HG03520 (cell line): ENCODE results near the gene SNX13.

Experiments used
- ATAC-seq: cut with Tn5 transposase; IDR thresholded peaks from one replicate; pipeline ENCODE4 v1.9.1; 2021; ENCODE audit warnings: mild to moderate bottlenecking, moderate library complexity; ENCODE audit not compliant: unreplicated experiment

SNX13 gene, protein sequence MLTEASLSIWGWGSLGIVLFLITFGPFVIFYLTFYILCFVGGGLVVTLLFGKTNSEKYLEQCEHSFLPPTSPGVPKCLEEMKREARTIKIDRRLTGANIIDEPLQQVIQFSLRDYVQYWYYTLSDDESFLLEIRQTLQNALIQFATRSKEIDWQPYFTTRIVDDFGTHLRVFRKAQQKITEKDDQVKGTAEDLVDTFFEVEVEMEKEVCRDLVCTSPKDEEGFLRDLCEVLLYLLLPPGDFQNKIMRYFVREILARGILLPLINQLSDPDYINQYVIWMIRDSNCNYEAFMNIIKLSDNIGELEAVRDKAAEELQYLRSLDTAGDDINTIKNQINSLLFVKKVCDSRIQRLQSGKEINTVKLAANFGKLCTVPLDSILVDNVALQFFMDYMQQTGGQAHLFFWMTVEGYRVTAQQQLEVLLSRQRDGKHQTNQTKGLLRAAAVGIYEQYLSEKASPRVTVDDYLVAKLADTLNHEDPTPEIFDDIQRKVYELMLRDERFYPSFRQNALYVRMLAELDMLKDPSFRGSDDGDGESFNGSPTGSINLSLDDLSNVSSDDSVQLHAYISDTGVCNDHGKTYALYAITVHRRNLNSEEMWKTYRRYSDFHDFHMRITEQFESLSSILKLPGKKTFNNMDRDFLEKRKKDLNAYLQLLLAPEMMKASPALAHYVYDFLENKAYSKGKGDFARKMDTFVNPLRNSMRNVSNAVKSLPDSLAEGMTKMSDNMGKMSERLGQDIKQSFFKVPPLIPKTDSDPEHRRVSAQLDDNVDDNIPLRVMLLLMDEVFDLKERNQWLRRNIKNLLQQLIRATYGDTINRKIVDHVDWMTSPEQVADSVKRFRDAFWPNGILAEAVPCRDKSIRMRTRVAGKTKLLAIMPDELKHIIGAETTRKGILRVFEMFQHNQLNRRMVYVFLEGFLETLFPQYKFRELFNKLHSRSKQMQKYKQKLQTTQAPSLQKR

DNA sequence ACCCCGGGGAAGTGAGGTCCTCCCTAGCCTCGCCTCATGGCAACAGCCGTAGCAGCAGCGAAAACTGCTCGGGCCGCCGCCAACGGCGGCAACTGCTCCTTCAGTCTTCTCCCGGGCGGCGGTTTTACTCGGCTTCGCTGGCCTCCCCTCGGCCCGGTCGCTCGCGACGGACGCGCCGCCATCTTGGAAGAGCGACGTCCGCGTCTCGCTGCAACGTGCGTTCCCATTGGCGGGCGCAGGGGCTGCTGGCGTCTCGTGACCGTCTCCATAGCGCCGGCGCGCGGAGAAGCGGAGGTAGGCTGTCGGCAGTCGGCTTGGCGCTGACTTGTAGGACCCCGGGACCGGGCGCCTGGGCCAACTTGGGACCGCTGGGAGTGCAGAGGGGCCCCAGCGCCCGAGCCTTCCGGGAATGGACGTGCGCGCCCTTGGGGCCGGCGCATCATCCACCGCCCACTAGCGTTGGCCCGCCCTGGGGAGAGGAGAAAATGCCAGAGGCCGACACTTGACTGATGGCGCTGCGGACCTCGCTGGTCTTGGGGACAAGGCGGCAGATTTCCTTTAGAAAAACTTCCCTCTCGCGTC is at the start of gene SNX13:
TSS of gene SNX13 (minus strand) at position 193 of the 582 bp plus-strand sequence. CDS start 199 bp downstream, outside the sequence.
- peak; percentile 94 for ATAC-seq

DNA sequence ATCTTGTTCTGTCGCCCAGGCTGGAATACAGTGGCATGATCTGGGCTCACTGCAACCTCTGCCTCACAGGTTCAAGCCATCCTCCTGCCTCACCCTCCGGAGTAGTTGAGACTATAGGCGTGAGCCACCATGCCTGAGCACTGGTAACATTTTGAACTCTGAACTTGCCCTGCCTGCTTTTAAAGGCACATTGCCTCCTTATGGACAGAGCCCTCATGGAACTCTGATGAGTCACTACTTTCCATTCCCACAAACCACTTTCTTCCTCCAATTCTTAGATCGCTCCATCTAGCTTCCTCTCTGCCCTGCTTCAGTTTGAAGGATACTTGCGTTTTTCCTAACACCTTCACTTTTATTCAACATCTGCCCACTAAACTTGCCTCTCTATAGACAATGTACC is 49.3 kb upstream of the SNX13 start:
- ATAC-seq, result no peak

DNA sequence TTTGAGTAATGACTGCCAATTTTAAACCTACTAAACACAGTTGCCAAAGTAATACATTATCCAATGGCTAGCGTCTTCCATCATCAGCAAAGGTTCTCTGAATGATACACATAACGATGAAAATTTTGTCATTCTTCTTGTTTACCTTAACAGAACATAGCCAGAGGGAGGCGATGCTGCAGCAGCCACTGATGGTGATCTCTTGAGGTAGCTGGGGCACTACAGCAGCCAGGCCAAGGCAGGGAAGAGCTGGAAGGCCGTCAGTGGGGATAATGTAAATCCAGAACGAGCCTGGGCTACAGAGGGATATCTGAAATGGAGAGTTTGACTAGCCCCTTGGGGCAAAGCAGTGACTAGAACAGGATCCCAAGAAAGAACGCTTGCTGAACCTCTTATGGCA is 48.6 kb upstream of the SNX13 start:
- no peak for ATAC-seq

DNA sequence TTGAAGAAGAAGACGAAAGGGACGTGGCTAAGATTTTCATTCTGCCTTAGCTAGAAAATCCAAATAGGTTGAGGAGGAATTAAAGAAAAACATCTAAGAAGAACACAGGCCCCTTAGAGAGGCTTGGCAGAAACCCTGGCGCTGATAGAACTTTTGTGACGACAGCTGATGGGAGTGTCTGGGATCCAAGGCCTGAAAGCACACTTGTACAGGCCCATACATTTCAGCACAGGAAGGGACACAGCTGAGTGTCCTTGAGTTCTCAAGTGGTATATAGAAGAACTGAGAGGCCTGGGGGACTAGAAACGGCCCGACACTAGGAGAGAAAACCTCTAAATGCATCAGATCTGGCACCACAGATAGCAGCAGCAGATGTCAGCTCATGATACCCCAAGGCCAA is 47.8 kb upstream of the SNX13 start:
- no peak for ATAC-seq

DNA sequence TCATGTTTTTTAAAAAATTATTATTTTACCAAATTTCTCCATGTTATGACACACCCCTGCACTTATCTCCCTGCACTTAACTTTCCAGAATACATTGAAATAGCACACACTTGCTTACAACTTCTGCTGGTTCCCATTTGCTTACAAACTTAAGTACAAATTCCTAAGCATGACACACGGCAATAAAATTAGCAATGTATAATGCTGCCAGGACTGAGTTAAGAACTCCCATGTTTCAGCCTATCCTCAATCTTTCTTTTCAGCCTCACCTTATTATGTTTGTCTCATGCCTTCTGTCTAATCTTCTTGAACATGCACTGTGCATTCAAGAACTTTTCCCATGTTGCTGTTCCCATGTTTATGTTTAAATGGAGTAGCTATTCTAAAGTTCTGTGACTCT is 46.6 kb upstream of the SNX13 start:
- ATAC-seq, result no peak

DNA sequence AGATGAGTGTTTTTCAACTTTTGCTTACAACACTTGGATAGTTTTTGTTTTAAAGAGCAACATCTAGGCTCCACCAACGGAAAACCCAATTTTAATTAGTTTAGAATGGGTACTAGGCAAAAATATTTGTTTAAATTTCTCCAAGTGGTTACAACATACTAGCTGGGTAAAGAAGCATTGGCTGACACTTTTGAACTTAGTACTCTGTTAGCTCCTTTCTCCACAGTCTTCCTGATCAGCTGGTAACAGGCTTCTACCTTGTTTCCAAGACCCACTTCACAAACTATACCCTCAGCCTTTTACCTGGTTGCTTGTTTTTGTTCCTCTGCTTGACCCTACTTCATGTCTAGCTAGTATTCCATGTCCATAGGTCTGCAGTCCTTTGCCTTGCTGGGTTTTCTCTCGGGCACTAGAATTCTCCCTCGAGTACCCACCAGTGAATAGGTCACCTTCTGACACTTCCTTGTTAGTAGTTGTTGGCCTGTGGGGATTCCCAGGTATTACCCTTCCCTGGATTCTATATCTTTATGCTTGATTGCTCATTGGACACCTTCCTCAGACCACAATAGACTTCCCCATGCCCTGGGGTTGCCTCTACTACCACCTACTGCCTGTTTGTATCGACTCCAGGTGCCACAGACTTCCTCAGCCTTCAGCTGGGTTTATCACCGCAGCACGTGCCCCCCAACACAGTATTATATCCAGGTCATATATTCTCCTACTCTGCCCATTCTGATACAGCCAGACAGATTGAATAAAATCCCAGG is 45.4 kb upstream of the SNX13 start:
- ATAC-seq, result no peak

DNA sequence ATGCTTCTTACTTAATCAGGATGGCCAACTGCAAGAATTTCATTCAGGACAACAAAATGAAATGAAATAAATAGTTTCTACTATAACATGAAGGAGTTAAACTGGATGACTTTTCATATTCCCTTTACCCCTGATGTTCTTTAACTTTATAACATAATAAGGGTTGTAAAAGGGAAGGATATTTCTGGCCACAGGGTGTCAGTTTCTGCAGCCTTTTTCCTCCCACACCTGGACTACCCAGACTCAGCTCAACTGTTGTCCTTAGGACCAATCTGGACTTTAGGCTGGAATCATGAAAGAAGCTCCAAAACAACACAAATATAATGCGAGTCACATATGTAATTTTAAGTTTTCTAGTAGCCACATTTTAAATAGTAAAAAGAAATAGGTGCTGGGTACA is 44.0 kb upstream of the SNX13 start:
- no peak for ATAC-seq

DNA sequence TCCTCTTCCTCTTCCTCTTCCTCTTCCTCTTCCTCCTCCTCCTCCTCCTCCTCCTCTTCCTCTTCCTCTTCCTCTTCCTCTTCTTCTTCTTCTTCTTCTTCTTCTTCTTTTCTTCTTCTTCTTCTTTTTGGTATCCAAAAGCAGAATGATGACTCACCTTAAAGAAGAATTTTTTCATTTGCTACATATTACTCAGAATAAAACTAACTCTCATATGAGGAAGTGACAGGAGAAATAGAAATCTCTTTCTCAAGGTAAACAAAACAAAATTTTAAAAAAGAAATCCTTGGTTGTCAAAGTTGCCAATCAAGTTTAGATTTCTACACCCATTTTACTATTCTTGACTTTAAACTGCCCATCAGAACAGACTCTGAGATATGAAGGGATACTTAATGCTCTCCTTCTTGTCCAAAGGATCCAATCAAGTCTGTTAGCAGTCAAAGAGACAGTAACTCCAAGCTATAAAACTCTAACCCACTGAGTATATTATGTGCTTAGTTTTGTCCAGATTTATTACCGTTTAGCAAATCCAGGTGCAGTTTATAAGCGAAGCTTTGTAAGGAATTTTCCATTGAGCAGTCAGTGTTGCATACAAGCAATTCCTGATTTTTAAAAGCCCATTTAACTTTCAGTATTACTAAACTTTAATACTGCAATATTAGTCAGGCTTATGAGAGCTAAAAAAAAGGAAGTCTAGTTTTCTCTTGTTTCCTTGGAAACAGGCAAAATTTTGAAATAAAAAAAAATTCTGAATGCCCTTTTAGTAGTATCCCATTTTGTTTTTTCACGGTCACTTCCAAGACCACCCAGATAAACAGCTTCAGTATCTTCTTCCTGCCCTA is 43.1 kb upstream of the SNX13 start:
- no peak for ATAC-seq

DNA sequence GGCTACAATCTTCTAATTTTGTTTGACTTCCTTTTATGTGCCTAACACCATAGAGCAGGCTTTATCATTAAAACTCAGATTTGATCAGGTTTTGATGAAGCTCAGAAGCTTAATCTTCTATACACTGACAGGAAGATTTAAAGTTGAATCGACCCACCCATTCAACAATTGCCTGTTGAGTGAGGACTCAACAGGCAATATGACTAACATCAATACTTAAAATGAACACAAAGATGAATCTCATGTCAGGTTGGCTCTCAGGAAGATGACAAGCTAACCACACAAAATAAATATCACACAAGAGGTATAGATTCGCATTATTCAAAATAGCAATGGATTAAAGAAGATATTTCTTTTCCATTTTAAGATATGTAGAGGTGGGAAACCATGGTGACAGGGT is 36.7 kb upstream of the SNX13 start:
- ATAC-seq, result no peak

DNA sequence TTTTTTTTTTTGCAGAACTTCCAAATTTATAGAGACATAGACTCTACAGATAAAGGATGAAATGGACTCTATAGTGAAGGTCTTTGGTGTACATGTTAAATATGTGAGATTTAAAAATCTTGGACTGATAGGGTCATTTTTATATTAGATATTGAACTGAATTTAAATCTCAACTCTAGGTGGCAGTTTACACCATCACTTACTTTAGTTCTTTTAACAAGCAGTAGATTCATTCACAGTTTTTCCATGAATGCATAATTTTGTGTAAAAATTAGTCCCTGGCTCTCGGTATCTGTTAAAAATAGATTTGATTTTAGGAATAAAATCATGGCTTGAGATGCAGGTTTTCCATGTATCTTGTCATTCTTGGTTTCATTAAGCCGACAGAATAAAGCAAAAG is 31.1 kb upstream of the SNX13 start:
- ATAC-seq, result no peak

DNA sequence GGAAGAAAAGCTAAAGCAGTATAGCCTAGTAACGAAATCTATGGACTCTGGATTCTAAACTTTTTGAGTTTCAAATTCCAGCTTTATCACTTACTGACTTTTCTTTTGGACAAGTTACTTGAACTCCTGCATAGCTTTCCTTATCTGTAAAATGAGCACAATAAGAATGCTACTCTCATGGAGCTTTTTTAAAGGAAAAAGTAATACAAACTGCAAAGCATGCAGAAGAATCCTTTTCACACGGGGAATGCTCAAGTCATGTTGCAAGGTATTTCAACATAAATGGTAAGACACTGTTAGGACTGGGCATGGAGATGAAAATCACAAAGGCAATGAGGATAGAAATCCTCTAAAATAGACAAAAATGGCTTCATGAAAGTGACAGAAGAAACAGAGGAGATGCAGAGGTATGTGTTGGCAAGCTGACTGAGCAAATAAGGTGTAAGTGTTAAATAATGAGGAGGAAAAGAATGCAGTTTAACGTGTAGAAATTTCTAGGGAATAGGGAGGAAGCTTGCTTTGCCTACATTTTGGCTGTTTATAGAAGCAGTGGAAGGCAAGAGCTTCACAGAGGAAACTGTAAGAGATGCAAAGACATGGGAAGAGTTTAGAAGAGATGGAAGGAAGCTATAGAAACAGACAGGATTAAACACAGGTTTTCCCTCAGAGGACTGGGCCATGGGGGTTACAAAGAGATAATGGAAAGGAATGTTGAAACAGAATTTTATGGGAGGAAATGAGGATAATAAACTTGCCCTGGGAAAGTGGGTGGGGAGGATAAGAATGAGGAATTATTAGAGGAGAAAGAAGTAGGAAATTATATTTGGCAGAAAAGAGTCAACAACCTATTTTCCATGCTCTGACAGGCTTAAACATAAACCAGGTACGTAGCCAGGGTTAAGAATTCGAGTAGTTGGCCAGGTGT is 28.8 kb upstream of the SNX13 start:
- ATAC-seq, result no peak

DNA sequence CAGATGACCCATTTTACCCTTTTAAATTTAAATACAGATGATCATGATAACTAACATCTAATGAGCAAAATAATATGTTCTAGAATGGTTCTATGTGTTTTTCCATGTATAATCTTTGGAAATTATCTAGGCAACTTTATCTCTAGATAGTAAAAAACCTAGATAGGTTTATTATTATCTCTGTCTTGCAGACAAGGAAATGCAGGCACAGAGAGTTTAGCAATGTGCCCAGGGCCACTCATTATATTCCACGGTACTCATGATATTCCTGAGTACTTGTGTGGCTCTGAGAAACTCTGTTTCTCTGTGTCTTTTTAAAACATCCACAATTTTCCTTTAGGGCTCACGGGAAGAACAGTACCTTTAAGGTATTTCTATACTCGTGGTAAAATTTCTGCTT is 26.4 kb upstream of the SNX13 start:
- ATAC-seq, result no peak

DNA sequence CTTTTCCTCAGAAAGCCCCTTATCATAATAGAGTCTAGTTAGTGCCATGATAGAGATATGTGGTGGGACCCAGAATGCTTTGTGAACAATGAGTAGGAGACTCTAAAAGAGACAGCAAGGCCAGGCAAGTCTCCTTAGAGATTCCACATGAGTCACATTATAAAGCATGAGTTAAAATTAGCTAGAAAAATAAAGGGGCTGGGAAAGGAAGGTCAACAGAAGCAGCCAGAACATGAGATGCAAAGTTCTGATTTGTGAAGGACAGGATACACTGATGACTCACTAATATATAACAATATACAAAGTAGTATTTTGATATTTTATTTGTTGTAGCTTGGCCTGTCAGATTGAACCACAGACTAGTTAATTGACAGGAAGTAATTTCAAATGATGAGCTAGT is 25.3 kb upstream of the SNX13 start:
- no peak for ATAC-seq

DNA sequence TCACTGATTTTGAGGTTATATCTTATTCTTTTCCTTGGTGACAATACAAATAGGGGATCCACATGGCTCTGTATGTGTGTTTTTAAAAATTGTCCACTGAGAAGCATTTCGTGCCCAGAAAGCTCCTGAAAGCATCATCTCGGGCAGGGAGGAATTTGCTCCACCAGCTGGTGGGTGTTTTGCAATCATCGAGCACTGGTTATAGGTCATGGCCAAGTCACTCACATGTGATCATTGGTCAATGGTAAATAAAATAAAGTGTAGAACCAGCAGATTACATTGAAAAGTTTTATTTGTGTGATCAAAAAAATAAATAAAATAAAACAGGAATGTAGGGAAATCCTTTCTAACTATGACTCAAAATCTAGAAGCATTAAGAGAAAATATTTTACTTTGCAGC is 23.0 kb upstream of the SNX13 start:
- no peak for ATAC-seq

DNA sequence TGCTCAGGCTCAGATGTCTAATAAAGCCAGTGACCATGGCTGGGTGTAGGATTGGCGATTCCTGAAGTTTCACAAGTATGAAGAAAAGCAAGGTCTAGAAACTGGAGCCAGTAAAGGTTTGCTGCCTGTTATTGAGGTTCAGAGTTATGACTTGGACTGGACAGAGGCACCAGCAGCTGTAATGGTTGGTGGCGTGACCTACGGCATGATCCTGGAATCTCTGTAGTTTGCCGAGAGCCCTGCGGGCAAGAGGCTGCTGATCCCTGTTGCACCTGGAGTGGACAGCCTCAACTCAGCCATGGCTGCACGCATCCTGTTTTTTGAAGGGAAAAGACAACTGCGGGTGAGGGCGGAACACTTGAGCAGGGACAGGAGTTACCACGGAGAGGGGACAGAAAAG is 22.4 kb upstream of the SNX13 start:
- no peak for ATAC-seq

DNA sequence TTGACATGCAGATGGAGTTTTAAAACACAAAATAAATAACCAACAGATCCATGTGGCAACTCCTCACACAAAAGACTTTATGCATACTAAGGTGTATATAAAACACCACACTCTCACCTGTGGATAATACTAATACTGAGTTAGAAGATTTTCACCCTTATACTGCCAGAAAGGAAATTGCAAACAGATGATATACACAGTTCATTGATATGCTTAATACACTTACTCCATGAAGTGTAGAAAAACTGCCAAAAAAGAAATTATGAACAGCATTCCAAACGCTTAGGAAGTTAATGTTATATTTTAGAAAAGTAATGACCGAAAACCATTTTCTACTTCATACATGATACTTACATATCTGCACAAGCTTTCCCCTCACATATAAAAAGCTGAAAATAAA is 17.6 kb upstream of the SNX13 start:
- ATAC-seq, result no peak

DNA sequence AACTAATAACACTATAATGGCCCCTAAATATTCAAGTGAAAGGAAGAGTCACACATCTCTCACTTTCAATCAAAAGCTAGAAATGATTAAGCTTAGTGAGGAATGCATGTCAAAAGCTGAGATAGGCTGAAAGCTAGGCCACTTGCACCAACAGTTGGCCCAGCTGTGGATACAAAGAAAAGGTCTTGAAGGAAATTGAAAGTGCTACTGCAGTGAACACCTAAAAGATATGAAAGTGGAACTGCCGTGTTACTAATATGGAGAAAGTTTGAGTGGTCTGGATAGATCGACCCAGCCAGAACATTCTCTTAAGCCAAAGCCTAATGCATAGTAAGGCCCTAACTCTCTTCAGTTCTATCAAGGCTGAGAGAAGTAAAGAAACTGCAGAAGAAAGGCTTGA is 12.1 kb upstream of the SNX13 start:
- peak; percentile 100 for ATAC-seq

DNA sequence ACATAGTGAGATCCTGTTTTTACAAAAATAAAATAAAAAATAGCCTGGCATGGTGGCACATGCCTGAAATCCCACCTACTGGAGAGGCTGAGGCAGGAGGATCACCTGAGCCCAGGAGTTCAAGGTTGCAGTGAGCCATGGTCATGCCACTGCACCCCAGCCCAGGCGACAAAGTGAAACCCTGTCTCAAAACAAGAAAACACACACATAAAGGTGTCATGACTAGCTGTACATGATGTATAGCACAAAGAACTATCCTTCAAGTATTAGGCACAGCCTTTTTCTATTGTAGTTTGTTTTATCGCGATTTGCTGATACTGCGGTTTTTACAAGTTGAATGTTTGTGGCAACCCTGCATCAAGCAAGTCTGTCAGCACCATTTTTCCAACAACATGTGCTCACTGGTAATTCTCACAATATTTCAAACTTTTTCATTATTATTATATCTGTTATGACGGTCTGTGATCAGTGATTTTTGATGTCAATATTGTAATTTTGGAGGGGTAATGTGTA is 11.5 kb upstream of the SNX13 start:
- ATAC-seq, result no peak
